Measurements from ENCODE around the gene TNS1. TPM values are rescaled to one million over a fixed set of nuclear protein-coding genes. Genes with fewer than 3 reads are reported as not detected.

TNS1 gene
- total RNA-seq, 1 experiment from 2014 or later: 6.2 TPM

- RAD21 ChIA-PET (ENCODE audit: low non-redundant PET in 1 of 2, low total read pairs in 2 of 2, uncharacterized antibody in 2 of 2, unreplicated experiment in 2 of 2): no interaction called here
- Histone ChIP-seq H3K9ac (ENCODE audit: low read length) (no peak overlapping the region), H3K27me3 (ENCODE audit: insufficient read depth, low read length) (no peaks in the 10 kb centered on the region), H3K9me3 (ENCODE audit: control insufficient read depth in 1 of 2, insufficient read depth in 1 of 2, low read depth in 1 of 2, low read length in 2 of 2) (no peaks in the 10 kb centered on the region), H3K4me2 (ENCODE audit: low read length) (no peak overlapping the region), H3K79me2 (ENCODE audit: insufficient read depth, low read length) (no peaks in the 10 kb centered on the region), H3K4me3 (replicated peaks in 1 of 2; ENCODE audit: low read depth in 1 of 2, low read length in 2 of 2) (no peak overlapping the region), H2AFZ (ENCODE audit: low read depth, low read length, poor library complexity, severe bottlenecking) (no peak overlapping the region), H3K36me3 (ENCODE audit: control insufficient read depth in 1 of 2, insufficient read depth in 2 of 2, low read length in 2 of 2) (no peaks in the 10 kb centered on the region), H3K9me2 (ENCODE audit: insufficient read depth) (no peaks in the 10 kb centered on the region), H3K27ac (ENCODE audit: low read depth, low read length) (no peak overlapping the region), H3K4me1 (ENCODE audit: control insufficient read depth in 1 of 2, insufficient read depth in 2 of 2, low read length in 2 of 2) (peaks cover 3 to 9% of the 10 kb centered on the region in 2 experiments; a peak in 3 of 4 replicates), H4K20me1 (ENCODE audit: insufficient read depth) (no peaks in the 10 kb centered on the region)
- CTCF ChIA-PET: no interaction called here
- no TSS peak for BruUV-seq (replicated peaks)
- intact Hi-C loops (cut with micrococcal nuclease): no loop called here
- DNase-seq (ENCODE audit: low read depth, low spot score) (no peak), ATAC-seq (no peak)
- no peak for TF ChIP-seq CTCF (IDR thresholded peaks at IDR 0.05 in 2 of 3, conservative IDR thresholded peaks at IDR 0.05 in 1 of 3; ENCODE audit: borderline replicate concordance in 1 of 3, insufficient read depth in 1 of 3, low read depth in 2 of 3, low read length in 2 of 3)
- POLR2A ChIA-PET: no interaction called here
Observed at GRCh38 chr2:217821536-217822147, 181.2 kb downstream of the TNS1 start.

- CTCF ChIA-PET: no interaction called here
- RAD21 ChIA-PET (ENCODE audit: low non-redundant PET in 1 of 2, low total read pairs in 2 of 2, uncharacterized antibody in 2 of 2, unreplicated experiment in 2 of 2): no interaction called here
Observed at GRCh38 chr2:217820904-217821303, 181.9 kb downstream of the TNS1 start.

More at GRCh38 chr2:217820904-217821303, 181.9 kb downstream of the TNS1 start:
- H3K27me3 ChIP-seq (ENCODE audit: insufficient read depth, low read length): no peaks in the 10 kb centered on the region
- no TSS peak for BruUV-seq (replicated peaks)
- no peaks in the 10 kb centered on the region for H3K79me2 ChIP-seq (ENCODE audit: insufficient read depth, low read length)
- peaks cover 3 to 9% of the 10 kb centered on the region in 2 experiments; a peak in 3 of 4 replicates for H3K4me1 ChIP-seq (ENCODE audit: control insufficient read depth in 1 of 2, insufficient read depth in 2 of 2, low read length in 2 of 2)
- H3K9ac ChIP-seq (ENCODE audit: low read length): no peak overlapping the region
- no peaks in the 10 kb centered on the region for H3K9me2 ChIP-seq (ENCODE audit: insufficient read depth)
- H3K27ac ChIP-seq (ENCODE audit: low read depth, low read length): no peak overlapping the region
- POLR2A ChIA-PET: no interaction called here
- no peak overlapping the region for H3K4me2 ChIP-seq (ENCODE audit: low read length)
- H3K4me3 ChIP-seq (replicated peaks in 1 of 2; ENCODE audit: low read depth in 1 of 2, low read length in 2 of 2): no peak overlapping the region
- intact Hi-C loops (cut with micrococcal nuclease): no loop called here
- H3K9me3 ChIP-seq (ENCODE audit: control insufficient read depth in 1 of 2, insufficient read depth in 1 of 2, low read depth in 1 of 2, low read length in 2 of 2): no peaks in the 10 kb centered on the region
- DNase-seq (ENCODE audit: low read depth, low spot score) (no peak), ATAC-seq (no peak)
- no peak overlapping the region for H2AFZ ChIP-seq (ENCODE audit: low read depth, low read length, poor library complexity, severe bottlenecking)
- no peaks in the 10 kb centered on the region for H3K36me3 ChIP-seq (ENCODE audit: control insufficient read depth in 1 of 2, insufficient read depth in 2 of 2, low read length in 2 of 2)
- no peaks in the 10 kb centered on the region for H4K20me1 ChIP-seq (ENCODE audit: insufficient read depth)
- no peak for TF ChIP-seq CEBPB (IDR thresholded peaks at IDR 0.05; ENCODE audit: low read depth)
- no peak for TF ChIP-seq ZFX (IDR thresholded peaks at IDR 0.05)
- no peak for TF ChIP-seq RAD21 (IDR thresholded peaks at IDR 0.05; ENCODE audit: low read depth)
- TF ChIP-seq SP1 (IDR thresholded peaks at IDR 0.05; ENCODE audit: low read depth): no peak
- no peak for TF ChIP-seq SRF (IDR thresholded peaks at IDR 0.05; ENCODE audit: low read depth)
- TF ChIP-seq EZH2 (IDR thresholded peaks at IDR 0.05): no peak
- no peak for TF ChIP-seq POLR2AphosphoS5 (IDR thresholded peaks at IDR 0.05; ENCODE audit: low read depth, low read length)
- no peak for TF ChIP-seq EZH2phosphoT487 (IDR thresholded peaks at IDR 0.05; ENCODE audit: borderline replicate concordance)
- TF ChIP-seq, protein P1, sequence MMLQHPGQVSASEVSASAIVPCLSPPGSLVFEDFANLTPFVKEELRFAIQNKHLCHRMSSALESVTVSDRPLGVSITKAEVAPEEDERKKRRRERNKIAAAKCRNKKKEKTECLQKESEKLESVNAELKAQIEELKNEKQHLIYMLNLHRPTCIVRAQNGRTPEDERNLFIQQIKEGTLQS (IDR thresholded peaks at IDR 0.05): no peak
- TF ChIP-seq ZNF274 (IDR thresholded peaks at IDR 0.05; ENCODE audit: low read depth, low read length): no peak
- no peak for TF ChIP-seq EGR1 (IDR thresholded peaks at IDR 0.05; ENCODE audit: low read depth)

Measured in HCT116 (cell line).